Measurements from ENCODE around the gene KCNJ5. TPM values are rescaled to one million over a fixed set of nuclear protein-coding genes. Genes with fewer than 3 reads are reported as not detected.
A peak's percentile ranks its signal among the peaks of the same experiment; 100 is the strongest.

KCNJ5 gene
- total RNA-seq, 4 donors from 2014 or later = 0.26 to 0.36 TPM; not detected in 2

- peaks cover 18% of the 10 kb centered on the region for H3K4me1 ChIP-seq
- H3K27ac ChIP-seq = no peak overlapping the region
- no peaks in the 10 kb centered on the region for H3K9me3 ChIP-seq
- TF ChIP-seq POLR2AphosphoS5 (IDR thresholded peaks at IDR 0.05) = no peak
- no peak for TF ChIP-seq EP300 (IDR thresholded peaks at IDR 0.05)
- no peak for TF ChIP-seq POLR2A (IDR thresholded peaks at IDR 0.05)
- no peak for TF ChIP-seq CTCF (IDR thresholded peaks at IDR 0.05)
- no peak for DNase-seq (ENCODE audit: low spot score in 2 of 2)
- H3K36me3 ChIP-seq = no peaks in the 10 kb centered on the region
- 47% methylated on average over 4 of the region's 4 CpGs for WGBS
- no peaks in the 10 kb centered on the region for H3K27me3 ChIP-seq
- H3K4me3 ChIP-seq = no peak overlapping the region
Observed at GRCh38 chr11:128900468-128900867, 9.3 kb downstream of the KCNJ5 start.

GRCh38 chr11:128901653-128902514 lies 10.7 kb downstream of the KCNJ5 start:
- Histone ChIP-seq H3K36me3 (no peaks in the 10 kb centered on the region), H3K27me3 (no peaks in the 10 kb centered on the region), H3K27ac (no peak overlapping the region), H3K4me1 (peaks cover 30% of the 10 kb centered on the region), H3K4me3 (no peak overlapping the region), H3K9me3 (no peaks in the 10 kb centered on the region)
- DNase-seq (ENCODE audit: low spot score in 2 of 2) = no peak
- WGBS = 92% methylated on average over 16 of the region's 29 CpGs
- no peak for TF ChIP-seq EP300 (IDR thresholded peaks at IDR 0.05)
- TF ChIP-seq POLR2A (IDR thresholded peaks at IDR 0.05) = no peak
- TF ChIP-seq CTCF (IDR thresholded peaks at IDR 0.05) = no peak
- no peak for TF ChIP-seq POLR2AphosphoS5 (IDR thresholded peaks at IDR 0.05)

GRCh38 chr11:128902515-128903066 lies 11.4 kb downstream of the KCNJ5 start:
- no peaks in the 10 kb centered on the region for H3K9me3 ChIP-seq
- H3K4me3 ChIP-seq = no peak overlapping the region
- no peaks in the 10 kb centered on the region for H3K27me3 ChIP-seq
- TF ChIP-seq POLR2AphosphoS5 (IDR thresholded peaks at IDR 0.05) = no peak
- no peak for TF ChIP-seq CTCF (IDR thresholded peaks at IDR 0.05)
- TF ChIP-seq EP300 (IDR thresholded peaks at IDR 0.05) = no peak
- no peak for TF ChIP-seq POLR2A (IDR thresholded peaks at IDR 0.05)
- H3K27ac ChIP-seq = no peak overlapping the region
- DNase-seq (ENCODE audit: low spot score in 2 of 2) = no peak
- no peaks in the 10 kb centered on the region for H3K36me3 ChIP-seq
- 87% methylated on average over 9 of the region's 10 CpGs for WGBS
- H3K4me1 ChIP-seq = peaks cover 30% of the 10 kb centered on the region

- H3K27me3 ChIP-seq = no peaks in the 10 kb centered on the region
- no peak for TF ChIP-seq POLR2A (IDR thresholded peaks at IDR 0.05)
- no peak for TF ChIP-seq CTCF (IDR thresholded peaks at IDR 0.05)
- no peak for TF ChIP-seq POLR2AphosphoS5 (IDR thresholded peaks at IDR 0.05)
- no peak for TF ChIP-seq EP300 (IDR thresholded peaks at IDR 0.05)
- WGBS = 71% methylated on average over 14 of the region's 17 CpGs
- H3K4me1 ChIP-seq = peaks cover 32% of the 10 kb centered on the region
- no peak overlapping the region for H3K27ac ChIP-seq
- H3K36me3 ChIP-seq = no peaks in the 10 kb centered on the region
- no peak overlapping the region for H3K4me3 ChIP-seq
- no peaks in the 10 kb centered on the region for H3K9me3 ChIP-seq
- no peak for DNase-seq (ENCODE audit: low spot score in 2 of 2)
Observed at GRCh38 chr11:128903248-128904061, 12.3 kb downstream of the KCNJ5 start.

GRCh38 chr11:128904303-128904655 lies 13.1 kb downstream of the KCNJ5 start:
- Histone ChIP-seq H3K4me1 (peaks cover 40% of the 10 kb centered on the region), H3K9me3 (no peaks in the 10 kb centered on the region), H3K36me3 (no peaks in the 10 kb centered on the region), H3K4me3 (no peak overlapping the region), H3K27ac (peak overlapping the region; percentile 77), H3K27me3 (no peaks in the 10 kb centered on the region)
- 87% methylated on average over 14 of the region's 14 CpGs for WGBS
- no peak for TF ChIP-seq CTCF (IDR thresholded peaks at IDR 0.05)
- no peak for TF ChIP-seq POLR2A (IDR thresholded peaks at IDR 0.05)
- no peak for TF ChIP-seq POLR2AphosphoS5 (IDR thresholded peaks at IDR 0.05)
- no peak for TF ChIP-seq EP300 (IDR thresholded peaks at IDR 0.05)
- no peak for DNase-seq (ENCODE audit: low spot score in 2 of 2)
